ENCODE results near the gene SPRING1.

DNA sequence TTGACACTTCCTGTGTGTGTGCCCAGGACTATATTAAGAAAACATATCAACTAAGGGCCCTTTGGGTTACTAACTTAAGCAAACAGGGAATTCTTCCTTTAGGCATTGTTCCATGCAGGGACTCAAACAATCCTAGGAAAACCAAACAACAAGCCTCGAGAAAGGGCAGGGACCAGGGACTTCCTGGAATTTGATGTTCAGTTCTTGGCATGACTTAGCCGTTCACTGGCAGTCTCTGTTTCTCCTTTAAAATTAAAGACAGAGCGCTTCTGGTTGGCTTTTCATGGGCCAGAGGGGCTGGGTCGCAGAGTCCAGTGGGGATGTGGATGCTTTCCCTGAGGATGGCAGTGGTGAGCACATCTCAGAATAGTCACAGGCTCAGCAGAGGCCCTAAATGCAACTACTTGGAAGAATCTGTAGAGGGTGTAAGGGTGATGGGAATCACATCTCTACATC, 35.4 kb upstream of the SPRING1 start:
- no peak for TF ChIP-seq MED1 (CRISPR knock-in tag; IDR thresholded peaks at IDR 0.05)
- TF ChIP-seq, protein P1, sequence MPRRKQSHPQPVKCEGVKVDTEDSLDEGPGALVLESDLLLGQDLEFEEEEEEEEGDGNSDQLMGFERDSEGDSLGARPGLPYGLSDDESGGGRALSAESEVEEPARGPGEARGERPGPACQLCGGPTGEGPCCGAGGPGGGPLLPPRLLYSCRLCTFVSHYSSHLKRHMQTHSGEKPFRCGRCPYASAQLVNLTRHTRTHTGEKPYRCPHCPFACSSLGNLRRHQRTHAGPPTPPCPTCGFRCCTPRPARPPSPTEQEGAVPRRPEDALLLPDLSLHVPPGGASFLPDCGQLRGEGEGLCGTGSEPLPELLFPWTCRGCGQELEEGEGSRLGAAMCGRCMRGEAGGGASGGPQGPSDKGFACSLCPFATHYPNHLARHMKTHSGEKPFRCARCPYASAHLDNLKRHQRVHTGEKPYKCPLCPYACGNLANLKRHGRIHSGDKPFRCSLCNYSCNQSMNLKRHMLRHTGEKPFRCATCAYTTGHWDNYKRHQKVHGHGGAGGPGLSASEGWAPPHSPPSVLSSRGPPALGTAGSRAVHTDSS (CRISPR knock-in tag; conservative IDR thresholded peaks at IDR 0.05) = no peak
- TF ChIP-seq ELF1 (CRISPR knock-in tag; IDR thresholded peaks at IDR 0.05) = no peak
- no peak for TF ChIP-seq SMC3 (IDR thresholded peaks at IDR 0.05; ENCODE audit: low read length)
- TF ChIP-seq ZNF558 (CRISPR knock-in tag; IDR thresholded peaks at IDR 0.05; ENCODE audit: borderline replicate concordance) = no peak
- TF ChIP-seq POLR2A (IDR thresholded peaks at IDR 0.05; ENCODE audit: insufficient read depth in 1 of 2, low read depth in 2 of 2, low read length in 2 of 2) = no peak
- no peak for TF ChIP-seq ZNF335 (CRISPR knock-in tag; IDR thresholded peaks at IDR 0.05)
- TF ChIP-seq, protein P2, sequence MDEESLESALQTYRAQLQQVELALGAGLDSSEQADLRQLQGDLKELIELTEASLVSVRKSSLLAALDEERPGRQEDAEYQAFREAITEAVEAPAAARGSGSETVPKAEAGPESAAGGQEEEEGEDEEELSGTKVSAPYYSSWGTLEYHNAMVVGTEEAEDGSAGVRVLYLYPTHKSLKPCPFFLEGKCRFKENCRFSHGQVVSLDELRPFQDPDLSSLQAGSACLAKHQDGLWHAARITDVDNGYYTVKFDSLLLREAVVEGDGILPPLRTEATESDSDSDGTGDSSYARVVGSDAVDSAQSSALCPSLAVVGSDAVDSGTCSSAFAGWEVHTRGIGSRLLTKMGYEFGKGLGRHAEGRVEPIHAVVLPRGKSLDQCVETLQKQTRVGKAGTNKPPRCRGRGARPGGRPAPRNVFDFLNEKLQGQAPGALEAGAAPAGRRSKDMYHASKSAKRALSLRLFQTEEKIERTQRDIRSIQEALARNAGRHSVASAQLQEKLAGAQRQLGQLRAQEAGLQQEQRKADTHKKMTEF (CRISPR knock-in tag; IDR thresholded peaks at IDR 0.05) = no peak
- TF ChIP-seq, protein P3, sequence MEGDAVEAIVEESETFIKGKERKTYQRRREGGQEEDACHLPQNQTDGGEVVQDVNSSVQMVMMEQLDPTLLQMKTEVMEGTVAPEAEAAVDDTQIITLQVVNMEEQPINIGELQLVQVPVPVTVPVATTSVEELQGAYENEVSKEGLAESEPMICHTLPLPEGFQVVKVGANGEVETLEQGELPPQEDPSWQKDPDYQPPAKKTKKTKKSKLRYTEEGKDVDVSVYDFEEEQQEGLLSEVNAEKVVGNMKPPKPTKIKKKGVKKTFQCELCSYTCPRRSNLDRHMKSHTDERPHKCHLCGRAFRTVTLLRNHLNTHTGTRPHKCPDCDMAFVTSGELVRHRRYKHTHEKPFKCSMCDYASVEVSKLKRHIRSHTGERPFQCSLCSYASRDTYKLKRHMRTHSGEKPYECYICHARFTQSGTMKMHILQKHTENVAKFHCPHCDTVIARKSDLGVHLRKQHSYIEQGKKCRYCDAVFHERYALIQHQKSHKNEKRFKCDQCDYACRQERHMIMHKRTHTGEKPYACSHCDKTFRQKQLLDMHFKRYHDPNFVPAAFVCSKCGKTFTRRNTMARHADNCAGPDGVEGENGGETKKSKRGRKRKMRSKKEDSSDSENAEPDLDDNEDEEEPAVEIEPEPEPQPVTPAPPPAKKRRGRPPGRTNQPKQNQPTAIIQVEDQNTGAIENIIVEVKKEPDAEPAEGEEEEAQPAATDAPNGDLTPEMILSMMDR (CRISPR knock-in tag; IDR thresholded peaks at IDR 0.05) = no peak; the same call in 1 of the 2 replicates
- TF ChIP-seq BRCA1 (CRISPR knock-in tag; IDR thresholded peaks at IDR 0.05) = no peak

Measured in HepG2 (cell line).